ENCODE data around the gene ZNF605. TPM values are rescaled to one million over a fixed set of nuclear protein-coding genes. Genes with fewer than 3 reads are reported as not detected.

ZNF605 gene
- total and polyA plus RNA-seq, 2 donors (not counting 3 experiments of a cell fraction or from before 2014, with no cell fraction given): 2.4 to 11.3 TPM

DNA sequence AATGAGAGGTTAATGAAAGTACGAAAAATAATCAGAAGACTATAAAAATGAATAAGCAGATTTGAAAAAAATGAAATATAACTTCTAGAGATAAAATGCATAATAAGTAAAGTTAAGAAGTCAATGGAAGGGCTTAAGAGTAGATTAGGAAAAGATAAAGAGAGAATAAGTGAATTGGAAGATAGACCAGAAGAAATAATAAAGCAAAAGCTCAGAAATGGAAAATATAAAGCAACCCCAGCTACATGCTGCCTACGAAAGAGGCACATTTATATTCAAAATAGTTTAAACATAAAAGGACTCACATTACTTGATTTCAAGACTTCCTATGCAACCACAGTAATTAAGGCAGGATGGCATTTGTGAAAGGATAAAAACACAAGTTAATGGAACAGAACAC, 19.9 kb downstream of the ZNF605 start:
- dilution Hi-C loops (cut with MboI; ENCODE audit: extremely low pct_ligation_motif_present, low sequenced_read_pairs): no loop called here
- ChIA-PET CTCF (no interaction called here), POLR2A (no interaction called here)
- no TSS peak for BruUV-seq (replicated peaks)
- H3K27me3 ChIP-seq (ENCODE audit: control insufficient read depth in 2 of 2, insufficient read depth in 2 of 2, low read length in 2 of 2): no peaks in the 10 kb centered on the region
- no peaks in the 10 kb centered on the region for H3K9me1 ChIP-seq (replicated peaks; ENCODE audit: control insufficient read depth, extremely low read depth, insufficient read depth, low read length)
- FAIRE-seq (no peak), DNase-seq (ENCODE audit: low read depth, low spot score) (no peak)
- H3K9me3 ChIP-seq (replicated peaks; ENCODE audit: control insufficient read depth, insufficient read depth, low read length): peaks cover 2% of the 10 kb centered on the region
- H3K79me2 ChIP-seq (ENCODE audit: control insufficient read depth, insufficient read depth, low read length): no peaks in the 10 kb centered on the region
- H3K4me1 ChIP-seq (ENCODE audit: control insufficient read depth, extremely low read depth, insufficient read depth, low read length): no peaks in the 10 kb centered on the region
- intact Hi-C loops (cut with micrococcal nuclease): no loop called here
- no peak overlapping the region for H3K4me2 ChIP-seq (ENCODE audit: insufficient read depth, low read length)
- no peak overlapping the region for H3K4me3 ChIP-seq (replicated peaks in 1 of 3; ENCODE audit: insufficient read depth in 1 of 3, low read depth in 1 of 3, low read length in 3 of 3)
- no peak overlapping the region for H2AFZ ChIP-seq (ENCODE audit: low read depth, low read length)
- H4K20me1 ChIP-seq (replicated peaks; ENCODE audit: control insufficient read depth, extremely low read depth, insufficient read depth, low read length): no peaks in the 10 kb centered on the region
- peaks cover 0 to 2% of the 10 kb centered on the region in 2 experiments for H3K36me3 ChIP-seq (ENCODE audit: control insufficient read depth in 2 of 2, extremely low read depth in 1 of 2, insufficient read depth in 2 of 2, low read length in 2 of 2)
- H3K27ac ChIP-seq (ENCODE audit: insufficient read depth, low read depth, low read length): no peak overlapping the region
- H3K9ac ChIP-seq (replicated peaks; ENCODE audit: extremely low read depth, insufficient read depth, low read length): no peak overlapping the region
- TF ChIP-seq, protein P1, sequence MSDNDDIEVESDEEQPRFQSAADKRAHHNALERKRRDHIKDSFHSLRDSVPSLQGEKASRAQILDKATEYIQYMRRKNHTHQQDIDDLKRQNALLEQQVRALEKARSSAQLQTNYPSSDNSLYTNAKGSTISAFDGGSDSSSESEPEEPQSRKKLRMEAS (IDR thresholded peaks at IDR 0.05; ENCODE audit: insufficient read depth, insufficient read length): no peak
- TF ChIP-seq FOS (IDR thresholded peaks at IDR 0.05; ENCODE audit: borderline replicate concordance, insufficient read depth, low read length): no peak
- TF ChIP-seq, protein P2, sequence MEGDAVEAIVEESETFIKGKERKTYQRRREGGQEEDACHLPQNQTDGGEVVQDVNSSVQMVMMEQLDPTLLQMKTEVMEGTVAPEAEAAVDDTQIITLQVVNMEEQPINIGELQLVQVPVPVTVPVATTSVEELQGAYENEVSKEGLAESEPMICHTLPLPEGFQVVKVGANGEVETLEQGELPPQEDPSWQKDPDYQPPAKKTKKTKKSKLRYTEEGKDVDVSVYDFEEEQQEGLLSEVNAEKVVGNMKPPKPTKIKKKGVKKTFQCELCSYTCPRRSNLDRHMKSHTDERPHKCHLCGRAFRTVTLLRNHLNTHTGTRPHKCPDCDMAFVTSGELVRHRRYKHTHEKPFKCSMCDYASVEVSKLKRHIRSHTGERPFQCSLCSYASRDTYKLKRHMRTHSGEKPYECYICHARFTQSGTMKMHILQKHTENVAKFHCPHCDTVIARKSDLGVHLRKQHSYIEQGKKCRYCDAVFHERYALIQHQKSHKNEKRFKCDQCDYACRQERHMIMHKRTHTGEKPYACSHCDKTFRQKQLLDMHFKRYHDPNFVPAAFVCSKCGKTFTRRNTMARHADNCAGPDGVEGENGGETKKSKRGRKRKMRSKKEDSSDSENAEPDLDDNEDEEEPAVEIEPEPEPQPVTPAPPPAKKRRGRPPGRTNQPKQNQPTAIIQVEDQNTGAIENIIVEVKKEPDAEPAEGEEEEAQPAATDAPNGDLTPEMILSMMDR (IDR thresholded peaks at IDR 0.05; ENCODE audit: extremely low read depth in 1 of 2, insufficient read depth in 1 of 2, low read depth in 1 of 2, low read length in 2 of 2): no peak
- no peak for TF ChIP-seq JUN (IDR thresholded peaks at IDR 0.05; ENCODE audit: borderline replicate concordance, insufficient read depth, insufficient read length, low read depth)
- no peak for TF ChIP-seq EZH2 (IDR thresholded peaks at IDR 0.05; ENCODE audit: borderline replicate concordance, low read depth, low read length, severe bottlenecking)
- TF ChIP-seq POLR2A (IDR thresholded peaks at IDR 0.05; ENCODE audit: low read depth, low read length): no peak
- no peak for TF ChIP-seq POLR2AphosphoS5 (IDR thresholded peaks at IDR 0.05; ENCODE audit: insufficient read depth, low read depth, low read length)
- TF ChIP-seq MYC (IDR thresholded peaks at IDR 0.05; ENCODE audit: low read depth, low read length): no peak
- TF ChIP-seq GATA2 (IDR thresholded peaks at IDR 0.05; ENCODE audit: insufficient read depth, insufficient read length, low read depth, low read length): no peak
